Hepatocyte (in vitro differentiated cells): ENCODE results near the gene NKIRAS2. TPM values are rescaled to one million over a fixed set of nuclear protein-coding genes. Genes with fewer than 3 reads are reported as not detected.

Experiments used
- DNase-seq: peaks from one replicate; pipeline ENCODE4 v3.0.0-alpha.2; 2016; ENCODE audit warnings: low spot score
- H2AFZ ChIP-seq: fragments of 200-600 bp; sonication (generic); 2 replicates; pipeline ENCODE4 v1.6.0; 2016; ENCODE audit warnings: antibody characterized with exemption, mild to moderate bottlenecking
- H3K27ac ChIP-seq: fragments of 200-600 bp; sonication (generic); 2 replicates; pipeline ENCODE4 v1.5.1; 2016; ENCODE audit warnings: mild to moderate bottlenecking
- H3K27me3 ChIP-seq: fragments of 200-600 bp; sonication (generic); 2 replicates; pipeline ENCODE4 v1.6.1; 2016
- H3K36me3 ChIP-seq: fragments of 200-600 bp; sonication (generic); replicated peaks from 2 replicates; pipeline ENCODE4 v1.5.1; 2016; ENCODE audit warnings: low read depth; ENCODE audit not compliant: insufficient read depth
- H3K4me1 ChIP-seq: fragments of 200-600 bp; sonication (generic); 2 replicates; pipeline ENCODE4 v1.5.1; 2016; ENCODE audit warnings: mild to moderate bottlenecking, moderate library complexity; ENCODE audit not compliant: insufficient read depth
- H3K4me2 ChIP-seq: fragments of 200-600 bp; sonication (generic); 2 replicates; pipeline ENCODE4 v1.6.0; 2016
- H3K4me3 ChIP-seq: fragments of 200-600 bp; sonication (generic); 2 replicates; pipeline ENCODE4 v1.5.1; 2016; ENCODE audit warnings: mild to moderate bottlenecking
- H3K79me2 ChIP-seq: fragments of 200-600 bp; sonication (generic); 2 replicates; pipeline ENCODE4 v1.6.0; 2017; ENCODE audit warnings: mild to moderate bottlenecking
- H3K9me2 ChIP-seq: fragments of 200-600 bp; sonication (generic); replicated peaks from 2 replicates; pipeline ENCODE4 v1.6.0; 2017; ENCODE audit warnings: mild to moderate bottlenecking; ENCODE audit not compliant: insufficient read depth
- H3K9me3 ChIP-seq: fragments of 200-600 bp; sonication (generic); 2 replicates; pipeline ENCODE4 v1.5.1; 2016; ENCODE audit warnings: low read depth, mild to moderate bottlenecking
- H4K20me1 ChIP-seq: fragments of 200-600 bp; sonication (generic); 2 replicates; pipeline ENCODE4 v1.6.0; 2016; ENCODE audit warnings: mild to moderate bottlenecking; ENCODE audit not compliant: insufficient read depth, poor library complexity, severe bottlenecking
- CTCF ChIP-seq: fragments of 200-600 bp; sonication (generic); IDR thresholded peaks from 2 replicates; pipeline ENCODE4 v1.5.1; 2016; ENCODE audit warnings: antibody characterized with exemption, mild to moderate bottlenecking; ENCODE audit not compliant: poor library complexity
- EZH2 ChIP-seq: fragments of 200-600 bp; sonication (generic); IDR thresholded peaks from 2 replicates; pipeline ENCODE4 v1.6.1; 2016; ENCODE audit warnings: antibody characterized with exemption, mild to moderate bottlenecking, borderline replicate concordance
- EZH2phosphoT487 ChIP-seq: fragments of 200-600 bp; sonication (generic); IDR thresholded peaks from one replicate; pipeline ENCODE4 v1.6.1; 2018; ENCODE audit warnings: antibody characterized with exemption, mild to moderate bottlenecking, low read depth, moderate library complexity; ENCODE audit not compliant: unreplicated experiment, severe bottlenecking
- WGBS: methylation state at CpG from one replicate; pipeline ENCODE4 v1.1.6; 2016; ENCODE audit warnings: low lambda C conversion rate; ENCODE audit errors: missing lambda C conversion rate; 5-methylcytosine and 5-hydroxymethylcytosine counted together
- polyA plus RNA-seq: library from polyadenylated mRNA; unstranded; fragments of >200 nt; fragmentation: Nextera tagmentation; extraction: Ambion mirVana; gene quantifications from 2 replicates; pipeline ENCODE4 v1.2.1, GENCODE V29; 2016
- total RNA-seq: library from RNA; depleted of rRNA; stranded (reverse); fragments of >200 nt; gene quantifications from 2 replicates; pipeline ENCODE4 v1.2.3, GENCODE V29; 2014

The NKIRAS2 gene
- total and polyA plus RNA-seq, 2 experiments from 2014 or later: 40.8 to 55.0 TPM

GRCh38 chr17:41977991-41978390, 41.9 kb upstream of the NKIRAS2 start:
- H3K4me1 ChIP-seq: peaks cover 5% of the 10 kb centered on the region
- no peaks in the 10 kb centered on the region for H3K27me3 ChIP-seq
- no peak overlapping the region for H3K4me3 ChIP-seq
- no peaks in the 10 kb centered on the region for H3K79me2 ChIP-seq
- WGBS: 87% methylated on average over 4 of the region's 4 CpGs
- TF ChIP-seq CTCF (no peak), EZH2phosphoT487 (no peak), EZH2 (no peak)
- no peaks in the 10 kb centered on the region for H3K9me3 ChIP-seq
- peaks cover 3% of the 10 kb centered on the region for H4K20me1 ChIP-seq
- H3K9me2 ChIP-seq: no peaks in the 10 kb centered on the region
- no peak overlapping the region for H3K27ac ChIP-seq
- H3K36me3 ChIP-seq: no peaks in the 10 kb centered on the region
- DNase-seq: no peak
- H3K4me2 ChIP-seq: no peak overlapping the region
- H2AFZ ChIP-seq: no peak overlapping the region

GRCh38 chr17:41982026-41982760, 37.7 kb upstream of the NKIRAS2 start:
- Histone ChIP-seq H3K79me2 (no peaks in the 10 kb centered on the region), H3K4me2 (no peak overlapping the region), H2AFZ (no peak overlapping the region), H3K36me3 (no peaks in the 10 kb centered on the region), H3K4me3 (no peak overlapping the region), H3K9me2 (no peaks in the 10 kb centered on the region), H3K27me3 (no peaks in the 10 kb centered on the region), H3K9me3 (no peaks in the 10 kb centered on the region), H3K4me1 (peaks cover 5% of the 10 kb centered on the region), H3K27ac (peak overlapping the region; percentile 2), H4K20me1 (no peaks in the 10 kb centered on the region)
- DNase-seq: peak; percentile 48
- no peak for TF ChIP-seq CTCF
- TF ChIP-seq EZH2: no peak
- TF ChIP-seq EZH2phosphoT487: no peak
- 65% methylated on average over 14 of the region's 14 CpGs for WGBS

GRCh38 chr17:41984454-41984853, 35.4 kb upstream of the NKIRAS2 start:
- over 99% methylated on average over 8 of the region's 8 CpGs for WGBS
- TF ChIP-seq EZH2phosphoT487 (no peak), EZH2 (no peak), CTCF (no peak)
- no peaks in the 10 kb centered on the region for H3K9me3 ChIP-seq
- no peak overlapping the region for H3K27ac ChIP-seq
- no peaks in the 10 kb centered on the region for H3K9me2 ChIP-seq
- no peak overlapping the region for H3K4me3 ChIP-seq
- no peak overlapping the region for H3K4me2 ChIP-seq
- peaks cover 11% of the 10 kb centered on the region for H3K4me1 ChIP-seq
- H3K79me2 ChIP-seq: no peaks in the 10 kb centered on the region
- no peak overlapping the region for H2AFZ ChIP-seq
- DNase-seq: no peak
- H4K20me1 ChIP-seq: no peaks in the 10 kb centered on the region
- peaks cover 4% of the 10 kb centered on the region for H3K36me3 ChIP-seq
- no peaks in the 10 kb centered on the region for H3K27me3 ChIP-seq
